IMR-90 (cell line): ENCODE results near the gene RSRC1. TPM values are rescaled to one million over a fixed set of nuclear protein-coding genes. Genes with fewer than 3 reads are reported as not detected.
A peak's percentile ranks its signal among the peaks of the same experiment; 100 is the strongest.

Experiments
- ATAC-seq: fragments of 200-7000 bp; cut with Tn5 transposase; 2 replicates; pipeline ENCODE4 v1.9.1; 2020; ENCODE audit warnings: low read depth, mild to moderate bottlenecking, moderate library complexity
- BruUV-seq: library from RNA; stranded (reverse); fragments of 400-500 nt; replicated peaks from 2 replicates; lab custom pipeline; 2021; lab: Mats Ljungman, UMichigan
- CTCF ChIA-PET: fragments of 300-600 bp; formaldehyde crosslinking; extraction: SDS; loops from one replicate; lab custom pipeline; 2021; ENCODE audit warnings: antibody characterized with exemption; lab: Yijun Ruan, JAX
- POLR2A ChIA-PET: fragments of 300-600 bp; sonication (Branson Sonifier 250); formaldehyde crosslinking; loops from one replicate; lab custom pipeline; 2022; ENCODE audit warnings: antibody characterized with exemption; ENCODE audit not compliant: unreplicated experiment; lab: Charles Lee
- DNase-seq: peaks from one replicate; pipeline ENCODE4 v3.0.0; 2013
- H2AFZ ChIP-seq: replicated peaks from 2 replicates; pipeline ENCODE3; 2013; ENCODE audit warnings: low read length, mild to moderate bottlenecking; ENCODE audit not compliant: poor library complexity
- H2AK5ac ChIP-seq: 2 replicates; pipeline ENCODE4 v1.6.1; 2013; ENCODE audit warnings: low read depth, low read length, inconsistent platforms
- H2AK9ac ChIP-seq: replicated peaks from 2 replicates; pipeline ENCODE3; 2013; ENCODE audit warnings: mild to moderate bottlenecking, low read depth, low read length, moderate library complexity; ENCODE audit not compliant: poor library complexity
- H2BK120ac ChIP-seq: 2 replicates; pipeline ENCODE4 v1.6.1; 2013; ENCODE audit warnings: low read depth, low read length, inconsistent platforms
- H2BK15ac ChIP-seq: 3 replicates; pipeline ENCODE4 v1.6.1; 2013; ENCODE audit warnings: low read depth, low read length, inconsistent platforms
- H2BK20ac ChIP-seq: 2 replicates; pipeline ENCODE4 v1.6.1; 2013; ENCODE audit warnings: low read depth, mild to moderate bottlenecking, inconsistent platforms, low read length, moderate library complexity
- H2BK5ac ChIP-seq: 2 replicates; pipeline ENCODE4 v1.6.1; 2013; ENCODE audit warnings: mild to moderate bottlenecking, low read depth, low read length, inconsistent platforms; ENCODE audit not compliant: poor library complexity, severe bottlenecking
- H3K14ac ChIP-seq: replicated peaks from 2 replicates; pipeline ENCODE4 v1.6.1; 2013; ENCODE audit warnings: low read depth, low read length, inconsistent platforms
- H3K18ac ChIP-seq: 2 replicates; pipeline ENCODE4 v1.6.1; 2013; ENCODE audit warnings: low read depth, low read length, control low read depth
- H3K23ac ChIP-seq: 2 replicates; pipeline ENCODE4 v1.6.1; 2013; ENCODE audit warnings: low read depth, low read length, inconsistent platforms
- H3K27ac ChIP-seq: 2 replicates; pipeline ENCODE4 v1.5.1; 2013; ENCODE audit warnings: mild to moderate bottlenecking, control low read depth, low read length; ENCODE audit not compliant: insufficient read depth
- H3K27me3 ChIP-seq: 2 replicates; pipeline ENCODE4 v1.6.1; 2013; ENCODE audit warnings: low read length; ENCODE audit not compliant: control insufficient read depth, insufficient read depth
- H3K36me3 ChIP-seq: 2 replicates; pipeline ENCODE4 v1.6.1; 2013; ENCODE audit warnings: low read length, mixed read lengths; ENCODE audit not compliant: control insufficient read depth, insufficient read depth
- H3K4ac ChIP-seq: 2 replicates; pipeline ENCODE4 v1.6.1; 2013; ENCODE audit warnings: low read depth, low read length, inconsistent platforms
- H3K4me1 ChIP-seq: 2 replicates; pipeline ENCODE4 v1.6.1; 2013; ENCODE audit warnings: low read length, mixed read lengths; ENCODE audit not compliant: control insufficient read depth, insufficient read depth
- H3K4me2 ChIP-seq: 2 replicates; pipeline ENCODE4 v1.6.1; 2013; ENCODE audit warnings: low read depth, mild to moderate bottlenecking, control low read depth, low read length, moderate library complexity
- H3K4me3 ChIP-seq: 2 replicates; pipeline ENCODE4 v1.5.1; 2013; ENCODE audit warnings: low read depth, mild to moderate bottlenecking, control low read depth, low read length, moderate library complexity; ENCODE audit not compliant: insufficient read depth
- H3K56ac ChIP-seq: 2 replicates; pipeline ENCODE4 v1.6.1; 2013; ENCODE audit warnings: low read length, inconsistent platforms; ENCODE audit not compliant: insufficient read depth; ENCODE audit errors: extremely low read depth
- H3K79me1 ChIP-seq, 2 experiments: 2 replicates each; pipeline ENCODE4 v1.6.1; 2013; ENCODE audit warnings: low read length in 2 of 2, inconsistent platforms in 1 of 2, low read depth in 1 of 2
- H3K9ac ChIP-seq: 2 replicates; pipeline ENCODE4 v1.6.1; 2013; ENCODE audit warnings: low read depth, low read length, control low read depth
- H3K9me1 ChIP-seq: 2 replicates; pipeline ENCODE4 v1.6.1; 2013; ENCODE audit warnings: low read length, inconsistent platforms; ENCODE audit not compliant: insufficient read depth
- H3K9me3 ChIP-seq: 2 replicates; pipeline ENCODE4 v1.6.1; 2013; ENCODE audit warnings: low read length; ENCODE audit not compliant: control insufficient read depth, insufficient read depth
- H4K20me1 ChIP-seq: 2 replicates; pipeline ENCODE4 v1.6.1; 2013; ENCODE audit warnings: low read length, inconsistent platforms; ENCODE audit not compliant: insufficient read depth
- H4K5ac ChIP-seq: 2 replicates; pipeline ENCODE4 v1.6.1; 2013; ENCODE audit warnings: mild to moderate bottlenecking, low read depth, low read length, control low read depth
- H4K8ac ChIP-seq, 2 experiments: 2 replicates each; pipeline ENCODE4 v1.6.1; 2013; ENCODE audit warnings: low read depth in 2 of 2, low read length in 2 of 2, control low read depth in 1 of 2, inconsistent platforms in 1 of 2
- H4K91ac ChIP-seq: 2 replicates; pipeline ENCODE4 v1.6.1; 2013; ENCODE audit warnings: low read depth, low read length, inconsistent platforms; ENCODE audit not compliant: insufficient read depth
- BHLHE40 ChIP-seq: fragments of 150-350 bp; IDR thresholded peaks from 2 replicates; pipeline ENCODE4 v1.6.1; 2016; ENCODE audit warnings: mild to moderate bottlenecking, low read depth, low read length
- CEBPB ChIP-seq: IDR thresholded peaks from 2 replicates; pipeline ENCODE4 v1.6.1; 2012; ENCODE audit warnings: low read depth, low read length, improper control_type of control experiment
- CHD1 ChIP-seq: IDR thresholded peaks from 2 replicates; pipeline ENCODE4 v1.6.1; 2012; ENCODE audit warnings: low read depth, low read length, improper control_type of control experiment
- CTCF ChIP-seq: conservative IDR thresholded peaks from 2 replicates; pipeline ENCODE4 v1.5.1; 2012; ENCODE audit warnings: mild to moderate bottlenecking, low read depth, low read length, improper control_type of control experiment
- ELK1 ChIP-seq: fragments of 150-350 bp; IDR thresholded peaks from 2 replicates; pipeline ENCODE4 v1.6.1; 2016; ENCODE audit warnings: low read depth, mild to moderate bottlenecking, low read length, moderate library complexity, borderline replicate concordance
- FOS ChIP-seq: fragments of 150-350 bp; IDR thresholded peaks from 2 replicates; pipeline ENCODE4 v1.6.1; 2016; ENCODE audit warnings: low read depth, low read length
- MAFK ChIP-seq: IDR thresholded peaks from 2 replicates; pipeline ENCODE4 v1.6.1; 2012; ENCODE audit warnings: low read depth, low read length, improper control_type of control experiment
- MAZ ChIP-seq: IDR thresholded peaks from 2 replicates; pipeline ENCODE4 v1.6.1; 2012; ENCODE audit warnings: low read depth, mild to moderate bottlenecking, low read length, improper control_type of control experiment, moderate library complexity, borderline replicate concordance
- MXI1 ChIP-seq: IDR thresholded peaks from 2 replicates; pipeline ENCODE4 v1.6.1; 2012; ENCODE audit warnings: low read depth, mild to moderate bottlenecking, low read length, moderate library complexity, borderline replicate concordance
- NFE2L2 ChIP-seq: fragments of 150-350 bp; IDR thresholded peaks from 2 replicates; pipeline ENCODE4 v1.6.1; 2016; ENCODE audit warnings: low read depth, mild to moderate bottlenecking, low read length
- POLR2A ChIP-seq: IDR thresholded peaks from 2 replicates; pipeline ENCODE4 v1.6.1; 2012; ENCODE audit warnings: mild to moderate bottlenecking, low read depth, low read length
- RCOR1 ChIP-seq: IDR thresholded peaks from 2 replicates; pipeline ENCODE4 v1.6.1; 2012; ENCODE audit warnings: mild to moderate bottlenecking, low read length, improper control_type of control experiment; ENCODE audit not compliant: insufficient replicate concordance
- RFX5 ChIP-seq: IDR thresholded peaks from 2 replicates; pipeline ENCODE4 v1.8.0; 2012; ENCODE audit warnings: low read depth, mild to moderate bottlenecking, low read length, moderate library complexity
- SMC3 ChIP-seq: fragments of 150-350 bp; IDR thresholded peaks from 2 replicates; pipeline ENCODE4 v1.6.1; 2016; ENCODE audit warnings: low read depth, mild to moderate bottlenecking, antibody characterized with exemption, low read length, moderate library complexity
- USF2 ChIP-seq: fragments of 150-350 bp; IDR thresholded peaks from 2 replicates; pipeline ENCODE4 v1.6.1; 2017; ENCODE audit warnings: mild to moderate bottlenecking, antibody characterized with exemption, low read length, low read depth
- WGBS, 2 experiments: methylation state at CpG; one replicate each; pipeline versions ENCODE4 v1.1.5 to v1.1.7; 2013; ENCODE audit warnings: missing lambda C conversion rate in 2 of 2; ENCODE audit not compliant: insufficient read length in 1 of 2; ENCODE audit errors: extremely low coverage in 2 of 2; 5-methylcytosine and 5-hydroxymethylcytosine counted together
- dilution Hi-C: fragments of 300-500 bp; cut with HindIII; formaldehyde crosslinking; loops from one replicate; pipeline ENCODE4 v1.14.3; 2018; ENCODE audit warnings: low sequenced_read_pairs; ENCODE audit not compliant: unreplicated experiment
- in situ Hi-C: fragments of 300-500 bp; cut with MboI; formaldehyde crosslinking; loops from 3 replicates; pipeline ENCODE4 v1.14.3; 2019; ENCODE audit warnings: low sequenced_read_pairs, inconsistent platforms, mixed read lengths
- intact Hi-C: fragments of 100-400 bp; cut with micrococcal nuclease; formaldehyde crosslinking; loops from 2 replicates; pipeline ENCODE4 v1.10.0; 2022
- polyA plus RNA-seq, 3 experiments: library from polyadenylated mRNA; depleted of rRNA; stranded (reverse); fragments of >200 nt; gene quantifications; 2 replicates each; pipeline ENCODE4 v1.2.3, GENCODE V29; 2012; ENCODE audit warnings: low replicate concordance in 1 of 3
- total RNA-seq: library from RNA; depleted of rRNA; stranded (reverse); fragments of >200 nt; gene quantifications from 2 replicates; pipeline ENCODE4 v1.2.3, GENCODE V29; 2012

Gene RSRC1
- total and polyA plus RNA-seq, 2 of the 4 experiments (the other 2 are of a cell fraction): 3.8 to 41.8 TPM

GRCh38 chr3:158379517-158379916 lies 269.6 kb downstream of the RSRC1 start:
- no peak overlapping the region for H3K4me3 ChIP-seq
- in situ Hi-C loops: no loop called here
- no peak overlapping the region for H2BK20ac ChIP-seq
- no TSS peak for BruUV-seq
- ChIA-PET POLR2A (interaction anchor here (0.6 kb wide), 1 partner anchor 128 kb away, joined by 3 read pairs; no protein-coding TSS in a partner anchor), CTCF (no interaction called here)
- H2BK5ac ChIP-seq: peak overlapping the region; percentile 46
- no peak overlapping the region for H4K8ac ChIP-seq
- H3K9me3 ChIP-seq: no peaks in the 10 kb centered on the region
- H2AK5ac ChIP-seq: no peak overlapping the region
- no peak overlapping the region for H4K5ac ChIP-seq
- no peak overlapping the region for H3K23ac ChIP-seq
- no peak overlapping the region for H3K4me2 ChIP-seq
- H3K27me3 ChIP-seq: no peaks in the 10 kb centered on the region
- no peaks in the 10 kb centered on the region for H3K9me1 ChIP-seq
- intact Hi-C loops: no loop called here
- DNase-seq: no peak
- H3K27ac ChIP-seq: no peak overlapping the region
- no peaks in the 10 kb centered on the region for H4K20me1 ChIP-seq
- no peak for ATAC-seq
- no peak overlapping the region for H3K14ac ChIP-seq
- no peak overlapping the region for H2BK15ac ChIP-seq
- no peak overlapping the region for H3K9ac ChIP-seq
- H3K79me1 ChIP-seq: peaks cover 0 to 6% of the 10 kb centered on the region in 2 experiments; a peak in 1 of 4 replicates
- H3K18ac ChIP-seq: no peak overlapping the region
- TF ChIP-seq NFE2L2 (no peak), RCOR1 (no peak), USF2 (no peak), RFX5 (no peak), CEBPB (no peak), MAFK (no peak), ELK1 (no peak), MXI1 (no peak), SMC3 (no peak), CTCF (no peak), FOS (no peak), MAZ (no peak), POLR2A (no peak), CHD1 (no peak), BHLHE40 (no peak)
- no peak overlapping the region for H3K56ac ChIP-seq
- H2AK9ac ChIP-seq: no peak overlapping the region
- H3K4me1 ChIP-seq: no peaks in the 10 kb centered on the region
- dilution Hi-C loops: no loop called here
- H3K36me3 ChIP-seq: no peaks in the 10 kb centered on the region
- 93% methylated on average over 2 of the region's 4 CpGs; no CpG with 5 or more reads in 1 of the 2 experiments for WGBS, 2 experiments
- H4K91ac ChIP-seq: no peak overlapping the region
- no peak overlapping the region for H2AFZ ChIP-seq
- H2BK120ac ChIP-seq: no peak overlapping the region
- no peak overlapping the region for H3K4ac ChIP-seq
